ENCODE data around the gene DEFB123. TPM values are rescaled to one million over a fixed set of nuclear protein-coding genes. Genes with fewer than 3 reads are reported as not detected.

DEFB123 gene
- total and polyA plus RNA-seq, 2 donors (not counting 1 experiment from before 2014, with no cell fraction given): not detected

- H3K79me2 ChIP-seq (ENCODE audit: control insufficient read depth, insufficient read depth, low read length): no peaks in the 10 kb centered on the region
- H3K4me2 ChIP-seq (ENCODE audit: extremely low read depth, insufficient read depth, low read length): no peak overlapping the region
- H3K9me3 ChIP-seq (ENCODE audit: control insufficient read depth, insufficient read depth, low read depth, low read length): no peaks in the 10 kb centered on the region
- no peak overlapping the region for H2AFZ ChIP-seq (ENCODE audit: low read length)
- no peak overlapping the region for H3K9ac ChIP-seq (ENCODE audit: insufficient read depth, low read length)
- H3K36me3 ChIP-seq (ENCODE audit: control insufficient read depth, insufficient read depth, low read length): no peaks in the 10 kb centered on the region
- no peak for DNase-seq (ENCODE audit: low read depth in 2 of 2)
- TF ChIP-seq CTCF (conservative IDR thresholded peaks at IDR 0.05 in 1 of 2, IDR thresholded peaks at IDR 0.05 in 1 of 2; ENCODE audit: low read depth in 1 of 2, low read length in 2 of 2): no peak
- no peak for TF ChIP-seq EZH2 (IDR thresholded peaks at IDR 0.05; ENCODE audit: low read length, missing control alignments)
- H3K27ac ChIP-seq (ENCODE audit: insufficient read depth, low read length): no peak overlapping the region
- H3K4me3 ChIP-seq (replicated peaks in 1 of 4; ENCODE audit: control extremely low read depth in 1 of 4, insufficient read depth in 1 of 4, low read depth in 3 of 4, low read length in 4 of 4): no peak overlapping the region
- peaks cover 22% of the 10 kb centered on the region for H3K27me3 ChIP-seq (ENCODE audit: control insufficient read depth, insufficient read depth, low read length)
- H4K20me1 ChIP-seq (ENCODE audit: control insufficient read depth, extremely low read depth, insufficient read depth, low read length): no peaks in the 10 kb centered on the region
- no peaks in the 10 kb centered on the region for H3K4me1 ChIP-seq (ENCODE audit: control insufficient read depth, extremely low read depth, insufficient read depth, low read length)
These were observed 33.1 kb downstream of the DEFB123 start for GRCh38 chr20:31473331-31474096.

GRCh38 chr20:31474097-31474436 lies 33.6 kb downstream of the DEFB123 start:
- Histone ChIP-seq H3K27ac (ENCODE audit: insufficient read depth, low read length) (no peak overlapping the region), H3K9me3 (ENCODE audit: control insufficient read depth, insufficient read depth, low read depth, low read length) (no peaks in the 10 kb centered on the region), H3K27me3 (ENCODE audit: control insufficient read depth, insufficient read depth, low read length) (peaks cover 22% of the 10 kb centered on the region), H3K4me1 (ENCODE audit: control insufficient read depth, extremely low read depth, insufficient read depth, low read length) (no peaks in the 10 kb centered on the region), H2AFZ (ENCODE audit: low read length) (no peak overlapping the region), H3K9ac (ENCODE audit: insufficient read depth, low read length) (no peak overlapping the region), H3K79me2 (ENCODE audit: control insufficient read depth, insufficient read depth, low read length) (no peaks in the 10 kb centered on the region), H3K4me2 (ENCODE audit: extremely low read depth, insufficient read depth, low read length) (no peak overlapping the region), H4K20me1 (ENCODE audit: control insufficient read depth, extremely low read depth, insufficient read depth, low read length) (no peaks in the 10 kb centered on the region), H3K4me3 (replicated peaks in 1 of 4; ENCODE audit: control extremely low read depth in 1 of 4, insufficient read depth in 1 of 4, low read depth in 3 of 4, low read length in 4 of 4) (no peak overlapping the region), H3K36me3 (ENCODE audit: control insufficient read depth, insufficient read depth, low read length) (no peaks in the 10 kb centered on the region)
- DNase-seq (ENCODE audit: low read depth in 2 of 2): no peak
- TF ChIP-seq EZH2 (IDR thresholded peaks at IDR 0.05; ENCODE audit: low read length, missing control alignments) (no peak), CTCF (conservative IDR thresholded peaks at IDR 0.05 in 1 of 2, IDR thresholded peaks at IDR 0.05 in 1 of 2; ENCODE audit: low read depth in 1 of 2, low read length in 2 of 2) (no peak)

GRCh38 chr20:31474758-31475427 lies 34.5 kb downstream of the DEFB123 start, which contains the start of the genes DEFB124 and REM1:
DEFB124 (minus strand) TSS chr20:31475127; CDS start chr20:31473013, 2,114 bp downstream.
REM1 (plus strand) TSS chr20:31475288; CDS start chr20:31476446, 1,158 bp downstream.
- Histone ChIP-seq H4K20me1 (ENCODE audit: control insufficient read depth, extremely low read depth, insufficient read depth, low read length) (no peaks in the 10 kb centered on the region), H3K79me2 (ENCODE audit: control insufficient read depth, insufficient read depth, low read length) (no peaks in the 10 kb centered on the region), H3K4me3 (replicated peaks in 1 of 4; ENCODE audit: control extremely low read depth in 1 of 4, insufficient read depth in 1 of 4, low read depth in 3 of 4, low read length in 4 of 4) (peak within 1 kb of the TSS in 1 of 4 experiments; percentile 28), H3K36me3 (ENCODE audit: control insufficient read depth, insufficient read depth, low read length) (no peaks in the 10 kb centered on the region), H3K4me1 (ENCODE audit: control insufficient read depth, extremely low read depth, insufficient read depth, low read length) (no peaks in the 10 kb centered on the region), H2AFZ (ENCODE audit: low read length) (no peak within 1 kb of the TSS), H3K4me2 (ENCODE audit: extremely low read depth, insufficient read depth, low read length) (no peak within 1 kb of the TSS), H3K27me3 (ENCODE audit: control insufficient read depth, insufficient read depth, low read length) (peaks cover 22% of the 10 kb centered on the region), H3K9ac (ENCODE audit: insufficient read depth, low read length) (no peak within 1 kb of the TSS), H3K9me3 (ENCODE audit: control insufficient read depth, insufficient read depth, low read depth, low read length) (no peaks in the 10 kb centered on the region), H3K27ac (ENCODE audit: insufficient read depth, low read length) (no peak within 1 kb of the TSS)
- TF ChIP-seq EZH2 (IDR thresholded peaks at IDR 0.05; ENCODE audit: low read length, missing control alignments): no peak
- no peak for TF ChIP-seq CTCF (conservative IDR thresholded peaks at IDR 0.05 in 1 of 2, IDR thresholded peaks at IDR 0.05 in 1 of 2; ENCODE audit: low read depth in 1 of 2, low read length in 2 of 2)
- no peak for DNase-seq (ENCODE audit: low read depth in 2 of 2)

All from fibroblast of lung (primary cell).